Glomerular visceral epithelial cell (primary cell): Measurements from ENCODE around the gene PHF21A.
"Not testable (repeated sequence)": the region's sequence is repeated elsewhere in the genome, so short reads cannot be mapped to it uniquely, and the experiment has no call there.

Experiments used
- DNase-seq: peaks from one replicate; pipeline ENCODE4 v3.0.0-alpha.2; 2016; ENCODE audit errors: extremely low spot score

PHF21A gene

DNA sequence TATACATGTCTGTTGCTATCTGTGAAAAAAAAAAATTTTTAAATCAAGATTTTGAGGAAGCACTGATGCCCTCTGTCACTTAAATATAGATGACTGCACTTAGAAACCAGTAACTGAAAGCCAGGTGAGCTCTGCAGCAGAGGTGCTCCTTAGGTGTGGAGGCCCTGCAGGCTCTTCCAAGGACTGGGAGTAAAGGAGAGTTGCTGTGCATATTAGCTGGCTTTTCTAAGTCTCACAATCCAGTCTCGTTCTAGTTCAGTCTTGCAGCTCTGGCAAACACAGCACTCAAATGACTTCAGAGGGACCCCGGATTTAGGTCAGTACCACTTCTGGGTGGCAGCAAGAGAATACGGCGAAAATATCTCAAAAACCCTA lies 137.8 kb downstream of the PHF21A start:
- no peak for DNase-seq

- DNase-seq: peak; percentile 29
These were observed 138.4 kb downstream of the PHF21A start for GRCh38 chr11:45982656-45983470.

DNA sequence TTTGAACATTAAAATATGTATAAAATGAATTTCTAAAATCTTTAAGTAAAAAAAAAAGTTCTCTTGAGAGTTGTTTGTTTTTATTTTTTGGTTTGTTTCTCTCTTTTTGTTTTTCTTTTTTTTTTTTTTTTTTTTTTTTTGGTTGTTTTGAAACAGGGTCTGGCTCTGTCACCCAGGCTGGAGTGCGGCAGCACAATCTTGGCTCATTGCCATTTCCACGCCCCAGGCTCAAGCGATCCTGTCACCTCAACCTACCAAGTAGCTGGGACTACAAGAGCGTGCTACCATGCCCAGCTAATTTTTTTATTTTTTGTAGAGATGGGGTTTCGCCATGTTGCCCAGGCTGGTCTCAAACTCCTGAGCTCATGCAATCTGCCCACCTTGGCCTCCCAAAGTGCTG lies 139.4 kb downstream of the PHF21A start:
- DNase-seq: not testable (repeated sequence)

- DNase-seq: no peak
These were observed 146.4 kb downstream of the PHF21A start for GRCh38 chr11:45974806-45975205.

DNA sequence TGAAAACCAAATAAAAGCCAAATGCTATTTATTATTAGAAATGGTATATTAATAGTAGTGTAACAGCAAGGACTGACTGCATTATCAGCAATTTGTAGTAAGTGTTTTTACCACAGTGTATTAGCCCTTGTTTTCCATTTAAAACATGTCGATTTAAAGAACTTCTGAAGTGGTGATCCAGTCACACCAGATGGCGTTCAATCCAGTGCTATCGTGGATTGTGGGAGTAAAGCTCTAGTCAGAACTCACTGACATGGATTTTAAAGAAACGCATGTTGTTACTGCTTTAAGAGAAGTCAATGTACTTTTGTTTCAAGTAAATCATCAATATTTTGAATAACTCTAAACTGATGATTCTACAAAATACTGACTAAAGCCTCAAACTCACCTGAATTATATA lies 147.7 kb downstream of the PHF21A start:
- DNase-seq: no peak

GRCh38 chr11:45968901-45969300 lies 152.4 kb downstream of the PHF21A start:
- no peak for DNase-seq

- DNase-seq: no peak
These were observed 153.7 kb downstream of the PHF21A start for GRCh38 chr11:45967506-45967905.

DNA sequence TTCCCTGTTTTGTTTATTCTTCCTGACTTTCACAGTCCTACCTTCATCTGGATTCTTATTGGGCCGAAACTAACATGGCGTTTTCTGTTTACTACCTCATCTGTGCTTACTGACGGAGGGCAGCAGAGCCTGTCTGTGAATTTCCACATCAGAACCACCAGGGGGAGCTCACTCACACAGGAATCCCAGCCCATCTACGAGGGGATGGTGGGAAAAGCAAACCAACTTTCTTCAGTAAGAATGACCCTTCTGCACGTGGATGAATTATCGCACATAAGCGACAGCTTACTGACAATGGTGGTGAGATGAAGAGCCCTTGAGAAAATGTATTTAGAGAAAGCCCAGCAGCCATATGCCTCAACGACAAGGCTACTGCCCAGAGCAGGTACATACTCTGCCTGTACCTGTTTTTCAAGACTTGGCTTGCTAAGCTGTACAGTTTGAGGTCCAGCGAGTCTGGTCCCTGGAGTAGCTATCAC lies 156.3 kb downstream of the PHF21A start:
- peak; percentile 76 for DNase-seq

GRCh38 chr11:45961751-45962240 lies 159.5 kb downstream of the PHF21A start:
- no peak for DNase-seq

DNA sequence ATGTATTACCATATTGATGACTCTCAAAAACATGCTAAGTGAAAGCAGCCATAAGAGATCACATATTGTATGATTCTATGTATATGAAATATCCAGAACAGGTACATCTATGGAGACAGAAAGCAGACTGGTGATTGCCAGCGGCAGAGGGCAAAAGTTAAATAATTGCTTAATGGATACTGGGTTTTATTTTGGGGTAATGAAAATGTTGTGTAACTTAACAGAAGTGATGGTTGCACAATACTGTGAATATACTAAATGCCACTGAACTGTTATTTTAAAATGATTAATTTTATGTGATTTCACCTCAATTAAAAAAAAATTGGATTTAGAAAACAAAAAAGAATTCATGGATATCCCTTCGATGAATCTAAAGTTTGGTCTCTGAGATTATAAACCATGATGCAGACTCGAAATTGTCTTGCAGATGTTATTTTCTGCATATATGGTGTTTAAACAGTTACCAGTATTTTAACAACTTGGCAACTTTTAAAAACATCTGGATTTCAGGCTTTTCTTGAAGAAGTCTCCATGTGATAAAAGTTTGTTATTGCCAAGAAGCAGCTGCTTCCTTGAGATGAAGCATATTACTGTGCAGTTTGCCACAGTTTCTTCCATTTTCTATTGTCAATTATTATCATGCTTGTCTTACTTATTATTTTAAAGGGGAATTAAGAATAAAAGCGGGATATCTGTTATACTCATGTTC lies 160.7 kb downstream of the PHF21A start:
- no peak for DNase-seq

DNA sequence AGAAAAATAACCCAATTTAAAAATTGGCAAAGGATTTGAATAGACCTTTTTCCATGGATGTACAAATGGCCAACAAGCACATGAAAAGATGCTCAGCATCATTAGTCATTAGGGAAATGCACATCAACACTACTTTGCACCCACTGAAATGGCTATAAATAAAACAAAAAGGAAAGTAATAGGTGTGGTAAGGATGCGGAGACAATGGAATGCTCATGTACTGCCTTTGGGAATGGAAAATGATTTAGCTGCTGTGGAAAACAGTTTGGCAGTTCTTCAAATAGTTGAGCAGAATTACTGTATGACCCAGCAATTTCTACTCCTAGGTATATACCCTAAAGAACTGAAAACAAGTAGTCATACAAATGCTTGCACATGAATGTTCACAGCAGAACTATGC lies 161.4 kb downstream of the PHF21A start:
- DNase-seq: no peak

GRCh38 chr11:45949992-45950407 lies 171.3 kb downstream of the PHF21A start:
- no peak for DNase-seq

- DNase-seq: no peak
These were observed 172.9 kb downstream of the PHF21A start for GRCh38 chr11:45948356-45948755.

DNA sequence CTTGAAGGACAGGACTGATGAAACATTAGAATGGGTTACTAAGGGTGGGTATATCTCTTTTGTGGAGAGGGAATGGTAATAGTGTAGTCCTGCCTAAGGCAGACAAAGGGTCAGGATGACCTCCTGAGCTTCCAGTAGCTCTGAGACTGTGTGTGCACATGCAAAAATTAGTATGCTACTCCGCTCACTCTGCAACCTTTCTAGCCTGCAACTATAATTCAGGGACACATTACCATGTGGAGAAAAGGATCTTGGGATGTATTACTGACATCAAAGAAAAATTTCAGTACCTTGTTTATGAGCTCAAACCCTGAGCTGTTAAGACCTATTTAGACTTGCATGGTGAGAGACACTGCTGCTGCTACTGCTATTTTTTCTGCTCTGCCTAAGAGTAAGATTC lies 173.4 kb downstream of the PHF21A start:
- DNase-seq: no peak

DNA sequence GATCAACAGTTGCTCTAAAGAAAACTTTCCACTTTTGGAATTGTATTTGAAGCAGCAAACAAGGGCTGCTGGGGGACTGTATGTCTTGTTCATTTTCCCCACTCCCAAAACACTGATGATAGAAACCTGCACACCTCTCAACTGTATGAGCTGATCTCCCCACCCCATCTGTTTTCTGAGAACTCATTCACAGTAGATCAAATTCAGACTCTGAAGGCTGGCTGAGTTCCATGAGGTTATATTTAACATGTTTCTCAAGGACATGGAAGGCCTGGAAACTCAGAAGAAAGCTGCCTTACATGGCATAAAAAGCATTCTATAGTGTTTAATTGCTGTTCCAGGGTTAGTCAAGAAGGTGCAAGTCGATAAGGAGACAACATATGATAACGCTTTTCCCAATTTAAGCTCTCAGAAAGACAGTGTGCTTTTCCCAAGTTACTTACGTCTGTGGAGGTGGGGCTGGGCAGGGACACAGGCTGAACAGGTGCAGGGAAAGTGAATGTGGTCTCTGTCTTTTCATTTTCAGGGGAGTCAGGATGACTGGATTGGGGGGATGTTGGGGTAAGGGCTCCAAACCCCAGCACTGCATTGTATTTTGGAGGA lies 175.8 kb downstream of the PHF21A start:
- no peak for DNase-seq

DNA sequence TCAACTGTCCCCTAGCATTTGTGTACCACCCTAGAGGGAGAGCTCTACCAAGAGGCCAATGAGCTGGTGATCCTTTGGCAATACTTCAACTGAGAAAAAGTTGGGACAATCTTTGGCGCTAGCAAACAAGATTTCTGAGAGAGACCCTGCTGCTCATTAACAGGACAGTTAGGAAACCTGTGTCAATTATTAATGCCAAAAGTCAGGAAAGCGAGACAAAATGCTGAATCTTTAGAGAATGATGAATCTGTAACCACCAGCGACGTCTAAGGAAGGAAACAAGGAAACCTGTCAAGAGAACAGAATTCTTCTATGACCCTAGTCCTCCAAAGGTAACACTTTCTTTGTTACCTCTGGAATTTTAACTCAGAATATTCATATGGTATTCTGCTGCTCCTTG lies 178.9 kb downstream of the PHF21A start:
- peak; percentile 21 for DNase-seq

GRCh38 chr11:45941285-45941684 lies 180.0 kb downstream of the PHF21A start:
- DNase-seq: no peak

DNA sequence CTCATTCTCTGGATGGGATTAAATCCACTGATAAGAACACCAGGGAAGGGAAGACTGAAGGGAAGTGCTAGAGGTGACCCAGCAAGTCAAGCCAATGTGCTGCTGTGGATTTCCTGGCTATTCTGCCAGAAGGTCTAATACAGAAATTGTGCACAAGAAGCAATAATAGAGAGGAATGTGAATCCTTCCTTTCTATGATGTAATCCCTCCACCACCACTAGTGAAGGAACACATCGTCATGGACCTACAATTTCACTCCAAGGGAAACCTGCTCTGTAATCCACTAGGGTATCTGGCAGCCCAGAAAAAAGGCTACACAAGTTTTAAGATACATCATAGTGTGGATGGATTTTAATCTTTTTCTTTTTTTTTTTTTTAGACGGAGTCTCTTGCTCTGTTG lies 181.4 kb downstream of the PHF21A start:
- no peak for DNase-seq

DNA sequence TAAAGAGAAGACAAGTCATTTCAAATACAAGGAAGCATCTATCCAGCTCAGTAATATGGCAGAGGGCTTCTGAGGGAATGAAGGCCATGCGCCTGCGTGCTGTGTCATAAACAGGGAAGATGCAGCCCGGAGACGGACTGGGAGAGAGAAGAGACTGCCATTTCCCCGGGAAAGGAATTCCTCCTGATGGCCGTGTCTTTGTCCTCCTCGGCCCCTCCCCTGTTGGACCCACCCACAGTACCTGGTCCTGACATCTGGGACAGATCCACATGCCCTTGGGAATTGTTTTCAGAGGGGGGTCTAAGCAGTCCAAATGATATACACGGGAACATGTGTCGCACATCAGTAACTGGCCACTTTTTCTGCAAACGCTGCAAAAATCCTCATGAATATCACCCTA lies 183.3 kb downstream of the PHF21A start:
- DNase-seq: no peak

- DNase-seq: no peak
These were observed 184.7 kb downstream of the PHF21A start for GRCh38 chr11:45936511-45937054.

GRCh38 chr11:45935349-45936064 lies 185.7 kb downstream of the PHF21A start:
- DNase-seq: no peak
